Loucy (cell line): Measurements from ENCODE around the gene MACROD2.

Source experiments
- H2AFZ ChIP-seq: fragments of 200-600 bp; sonication (generic); 2 replicates; pipeline ENCODE4 v1.6.0; 2016; ENCODE audit warnings: antibody characterized with exemption, mild to moderate bottlenecking, low read length, moderate library complexity
- H3F3A ChIP-seq: fragments of 200-600 bp; 2 replicates; pipeline ENCODE4 v1.6.0; 2016; ENCODE audit warnings: antibody characterized with exemption, low read depth, mild to moderate bottlenecking
- H3K27me3 ChIP-seq: fragments of 200-600 bp; sonication (generic); 2 replicates; pipeline ENCODE4 v1.6.1; 2014; ENCODE audit warnings: low read length, mild to moderate bottlenecking; ENCODE audit not compliant: insufficient read depth, poor library complexity, severe bottlenecking
- H3K36me3 ChIP-seq: fragments of 200-600 bp; sonication (generic); 2 replicates; pipeline ENCODE4 v1.6.1; 2016; ENCODE audit warnings: low read length; ENCODE audit not compliant: insufficient read depth
- H3K4me1 ChIP-seq: fragments of 200-600 bp; sonication (generic); 2 replicates; pipeline ENCODE4 v1.5.1; 2014; ENCODE audit warnings: low read length, mild to moderate bottlenecking; ENCODE audit not compliant: insufficient read depth, poor library complexity, severe bottlenecking
- H3K4me2 ChIP-seq: fragments of 200-600 bp; sonication (generic); 2 replicates; pipeline ENCODE4 v1.6.0; 2014; ENCODE audit warnings: antibody characterized with exemption, low read length, low read depth, mild to moderate bottlenecking; ENCODE audit not compliant: poor library complexity, severe bottlenecking
- H3K4me3 ChIP-seq: fragments of 200-600 bp; sonication (generic); 2 replicates; pipeline ENCODE4 v1.5.1; 2014; ENCODE audit warnings: low read length, mild to moderate bottlenecking, mixed read lengths; ENCODE audit not compliant: poor library complexity, severe bottlenecking
- H3K79me2 ChIP-seq: fragments of 200-600 bp; sonication (generic); 2 replicates; pipeline ENCODE4 v1.6.1; 2014; ENCODE audit warnings: low read length; ENCODE audit not compliant: insufficient read depth
- H3K9ac ChIP-seq: fragments of 200-600 bp; sonication (generic); 2 replicates; pipeline ENCODE4 v1.6.0; 2014; ENCODE audit warnings: mild to moderate bottlenecking, low read depth, low read length, moderate library complexity; ENCODE audit not compliant: poor library complexity, severe bottlenecking
- H3K9me2 ChIP-seq: fragments of 200-600 bp; sonication (generic); replicated peaks from 2 replicates; pipeline ENCODE4 v1.6.1; 2016; ENCODE audit warnings: low read depth, low read length, mixed read lengths
- H3K9me3 ChIP-seq: fragments of 200-600 bp; sonication (generic); 2 replicates; pipeline ENCODE4 v1.6.1; 2014; ENCODE audit warnings: mild to moderate bottlenecking, antibody characterized with exemption, low read length, low read depth; ENCODE audit not compliant: insufficient read depth
- H4K20me1 ChIP-seq: fragments of 200-600 bp; sonication (generic); 2 replicates; pipeline ENCODE4 v1.6.0; 2014; ENCODE audit warnings: antibody characterized with exemption, low read length, mild to moderate bottlenecking; ENCODE audit not compliant: insufficient read depth, poor library complexity, severe bottlenecking
- CTCF ChIP-seq: fragments of 200-600 bp; sonication (generic); conservative IDR thresholded peaks from 2 replicates; pipeline ENCODE4 v1.5.1; 2014; ENCODE audit warnings: mild to moderate bottlenecking, antibody characterized with exemption, low read length
- EZH2phosphoT487 ChIP-seq: fragments of 200-600 bp; IDR thresholded peaks from 2 replicates; pipeline ENCODE4 v1.6.1; 2018; ENCODE audit warnings: antibody characterized with exemption, mild to moderate bottlenecking, moderate library complexity, borderline replicate concordance

MACROD2 gene

DNA sequence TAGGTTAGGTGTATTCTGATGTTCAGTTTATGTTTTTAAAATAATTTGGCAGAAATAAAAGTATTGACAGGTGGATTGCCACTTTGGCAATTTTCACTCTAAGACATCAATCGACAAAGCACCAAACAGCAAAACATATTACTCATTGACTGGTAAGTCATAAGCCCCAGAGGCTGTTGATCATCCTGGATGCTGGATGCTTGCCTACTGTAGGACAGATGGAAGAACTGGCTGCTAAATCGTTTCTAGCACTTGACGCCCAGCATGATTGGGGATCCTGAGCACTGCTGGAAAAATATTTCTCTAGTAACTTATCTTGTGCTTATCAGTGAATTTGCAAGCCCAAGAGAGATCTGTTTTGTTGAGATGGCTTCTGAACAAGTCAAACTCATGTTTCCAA lies 1343.9 kb downstream of the MACROD2 start:
- Histone ChIP-seq H3K4me1 (no peaks in the 10 kb centered on the region), H3K27me3 (no peaks in the 10 kb centered on the region), H3K4me2 (no peak overlapping the region), H3K4me3 (no peak overlapping the region), H3K9me3 (no peaks in the 10 kb centered on the region), H3K79me2 (no peaks in the 10 kb centered on the region), H3K36me3 (no peaks in the 10 kb centered on the region), H3F3A (no peaks in the 10 kb centered on the region), H2AFZ (no peak overlapping the region), H3K9me2 (no peaks in the 10 kb centered on the region), H4K20me1 (no peaks in the 10 kb centered on the region), H3K9ac (no peak overlapping the region)
- TF ChIP-seq CTCF: no peak
- no peak for TF ChIP-seq EZH2phosphoT487

DNA sequence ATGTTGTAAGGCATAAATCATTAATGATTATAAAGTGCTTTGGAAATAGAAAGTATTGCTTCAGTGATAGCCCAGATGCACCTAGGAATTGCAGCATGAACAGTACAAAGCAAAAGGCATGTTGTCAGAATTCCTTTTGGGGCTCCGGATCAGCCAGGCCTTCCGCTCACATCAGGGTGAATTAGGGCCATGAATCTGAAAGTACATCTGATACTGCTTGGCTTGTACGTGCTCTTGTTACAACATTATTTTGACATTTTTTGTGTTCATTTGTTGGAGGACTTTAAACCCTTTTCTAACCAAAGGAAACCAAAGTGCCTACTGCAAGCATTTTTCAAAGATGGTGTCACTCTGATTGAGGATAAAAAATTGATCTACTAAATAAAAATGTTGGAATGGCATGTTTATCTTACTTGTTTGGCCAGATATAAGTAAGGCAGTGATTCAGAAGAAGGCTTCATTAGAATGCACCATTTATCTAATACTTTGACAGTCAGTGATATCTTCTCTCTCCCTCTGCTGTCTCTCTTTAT lies 1347.7 kb downstream of the MACROD2 start:
- no peaks in the 10 kb centered on the region for H3K27me3 ChIP-seq
- H3F3A ChIP-seq: no peaks in the 10 kb centered on the region
- no peaks in the 10 kb centered on the region for H3K4me1 ChIP-seq
- H3K36me3 ChIP-seq: no peaks in the 10 kb centered on the region
- H3K9me2 ChIP-seq: no peaks in the 10 kb centered on the region
- no peaks in the 10 kb centered on the region for H4K20me1 ChIP-seq
- H3K4me2 ChIP-seq: no peak overlapping the region
- H3K4me3 ChIP-seq: no peak overlapping the region
- no peaks in the 10 kb centered on the region for H3K9me3 ChIP-seq
- no peak overlapping the region for H3K9ac ChIP-seq
- TF ChIP-seq EZH2phosphoT487 (no peak), CTCF (no peak)
- H3K79me2 ChIP-seq: no peaks in the 10 kb centered on the region
- no peak overlapping the region for H2AFZ ChIP-seq

- Histone ChIP-seq H2AFZ (no peak overlapping the region), H3K9me2 (no peaks in the 10 kb centered on the region), H3K4me1 (no peaks in the 10 kb centered on the region), H3K36me3 (no peaks in the 10 kb centered on the region), H3K79me2 (no peaks in the 10 kb centered on the region), H3K27me3 (no peaks in the 10 kb centered on the region), H3K4me2 (no peak overlapping the region), H3K4me3 (no peak overlapping the region), H3K9me3 (no peaks in the 10 kb centered on the region), H3K9ac (no peak overlapping the region), H3F3A (no peaks in the 10 kb centered on the region), H4K20me1 (no peaks in the 10 kb centered on the region)
- no peak for TF ChIP-seq CTCF
- TF ChIP-seq EZH2phosphoT487: no peak
Observed at GRCh38 chr20:15345287-15345686, 1350.0 kb downstream of the MACROD2 start.
